PFSK-1 (cell line): ENCODE results near the gene PTBP1.

ENCODE experiments used
- FOXP2 ChIP-seq: optimal IDR thresholded peaks from 2 replicates; pipeline ENCODE3; 2011; ENCODE audit warnings: borderline replicate concordance, control low read depth, inconsistent platforms; ENCODE audit not compliant: insufficient read depth; ENCODE audit errors: extremely low read length, extremely low read depth
- REST ChIP-seq, 2 experiments: IDR thresholded peaks; 2 replicates each; pipeline versions ENCODE4 v1.6.1 to v1.8.0; 2011 to 2012; ENCODE audit warnings: low read depth in 2 of 2, low read length in 2 of 2, control low read depth in 1 of 2, inconsistent platforms in 1 of 2, mild to moderate bottlenecking in 1 of 2, moderate library complexity in 1 of 2; ENCODE audit not compliant: insufficient read depth in 1 of 2
- SIN3A ChIP-seq: IDR thresholded peaks from 2 replicates; pipeline ENCODE4 v1.6.1; 2012; ENCODE audit warnings: mild to moderate bottlenecking, low read length, moderate library complexity, borderline replicate concordance; ENCODE audit not compliant: insufficient read depth
- TAF1 ChIP-seq: IDR thresholded peaks from 2 replicates; pipeline ENCODE4 v1.6.1; 2012; ENCODE audit warnings: low read length, control low read depth, borderline replicate concordance; ENCODE audit not compliant: insufficient read depth

- TF ChIP-seq REST (IDR thresholded peaks at IDR 0.05; ENCODE audit: insufficient read depth in 1 of 2, low read depth in 2 of 2, low read length in 2 of 2) (no peak), SIN3A (no peak; the same call in 1 of the 2 replicates), FOXP2 (no peak), TAF1 (no peak)
Observed at GRCh38 chr19:813219-814151, 16.2 kb downstream of the PTBP1 start.
